Neural cell (in vitro differentiated cells): ENCODE results near the gene ANTXR1. TPM values are rescaled to one million over a fixed set of nuclear protein-coding genes. Genes with fewer than 3 reads are reported as not detected.

Experiments used
- H2AFZ ChIP-seq: fragments of 200-600, 300-800 bp; sonication (generic), shearing (Covaris generic); 2 replicates; pipeline ENCODE4 v1.6.0; 2014; ENCODE audit warnings: low read depth, mild to moderate bottlenecking, antibody characterized with exemption, low read length, moderate library complexity
- H3F3A ChIP-seq: fragments of 200-600 bp; shearing (Covaris generic); 2 replicates; pipeline ENCODE4 v1.6.1; 2016; ENCODE audit warnings: mild to moderate bottlenecking, moderate library complexity, mixed read lengths, antibody characterized with exemption, low read length; ENCODE audit not compliant: insufficient read depth, poor library complexity, severe bottlenecking
- H3K27ac ChIP-seq: fragments of 200-600, 300-800 bp; sonication (generic), shearing (Covaris generic); 2 replicates; pipeline ENCODE4 v1.5.1; 2014; ENCODE audit warnings: mild to moderate bottlenecking, low read length, moderate library complexity
- H3K27me3 ChIP-seq: fragments of 300-800, 200-600 bp; sonication (generic), shearing (Covaris generic); 2 replicates; pipeline ENCODE4 v1.6.0; 2014; ENCODE audit warnings: mild to moderate bottlenecking, low read depth, low read length, moderate library complexity; ENCODE audit not compliant: insufficient read depth
- H3K36me3 ChIP-seq: fragments of 300-800, 200-600 bp; sonication (generic), shearing (Covaris generic); 2 replicates; pipeline ENCODE4 v1.5.1; 2014; ENCODE audit warnings: mild to moderate bottlenecking, antibody characterized with exemption, low read length, moderate library complexity; ENCODE audit not compliant: insufficient read depth
- H3K4me2 ChIP-seq: fragments of 300-800, 200-600 bp; sonication (generic), shearing (Covaris generic); 2 replicates; pipeline ENCODE4 v1.6.0; 2014; ENCODE audit warnings: mild to moderate bottlenecking, low read length
- H3K4me3 ChIP-seq: fragments of 300-800, 200-600 bp; sonication (generic), shearing (Covaris generic); 2 replicates; pipeline ENCODE4 v1.5.1; 2014; ENCODE audit warnings: mild to moderate bottlenecking, low read length, moderate library complexity
- H3K79me2 ChIP-seq: fragments of 200-600 bp; shearing (Covaris generic); replicated peaks from 2 replicates; pipeline ENCODE4 v1.6.0; 2014; ENCODE audit warnings: mild to moderate bottlenecking, low read length, moderate library complexity; ENCODE audit not compliant: insufficient read depth
- H3K9ac ChIP-seq: fragments of 300-800, 200-600 bp; sonication (generic), shearing (Covaris generic); 2 replicates; pipeline ENCODE4 v1.6.1; 2016; ENCODE audit warnings: mild to moderate bottlenecking, low read length, mixed read lengths
- H3K9me2 ChIP-seq: fragments of 200-600 bp; shearing (Covaris generic); 2 replicates; pipeline ENCODE4 v1.6.1; 2016; ENCODE audit warnings: mild to moderate bottlenecking, low read length, mixed read lengths; ENCODE audit not compliant: insufficient read depth
- H3K9me3 ChIP-seq: fragments of 200-600, 300-800 bp; sonication (generic), shearing (Covaris generic); 2 replicates; pipeline ENCODE4 v1.6.1; 2016; ENCODE audit warnings: mild to moderate bottlenecking, mixed run types, low read length, moderate library complexity, mixed read lengths
- H4K20me1 ChIP-seq: fragments of 200-600 bp; shearing (Covaris generic); 2 replicates; pipeline ENCODE4 v1.6.1; 2016; ENCODE audit warnings: mild to moderate bottlenecking, mixed run types; ENCODE audit not compliant: insufficient read depth
- EP300 ChIP-seq: fragments of 450-650 bp; conservative IDR thresholded peaks from 2 replicates; pipeline ENCODE4 v1.6.1; 2014; ENCODE audit warnings: antibody characterized with exemption, mild to moderate bottlenecking, moderate library complexity; ENCODE audit not compliant: poor library complexity, severe bottlenecking
- EZH2 ChIP-seq: fragments of 200-600, 300-800 bp; shearing (Covaris generic), sonication (generic); IDR thresholded peaks from 2 replicates; pipeline ENCODE4 v1.6.1; 2014; ENCODE audit warnings: antibody characterized with exemption, low read length, borderline replicate concordance, mild to moderate bottlenecking; ENCODE audit not compliant: insufficient read depth, poor library complexity, severe bottlenecking
- MXI1 ChIP-seq: fragments of 450-650 bp; conservative IDR thresholded peaks from 2 replicates; pipeline ENCODE4 v1.6.1; 2014; ENCODE audit warnings: antibody characterized with exemption, mild to moderate bottlenecking; ENCODE audit not compliant: poor library complexity, severe bottlenecking
- POLR2AphosphoS5 ChIP-seq: IDR thresholded peaks from 2 replicates; pipeline ENCODE4 v1.6.1; 2012
- RAD21 ChIP-seq: fragments of 450-650 bp; conservative IDR thresholded peaks from 2 replicates; pipeline ENCODE4 v1.6.1; 2014; ENCODE audit warnings: antibody characterized with exemption, mild to moderate bottlenecking, moderate library complexity
- SMC3 ChIP-seq: fragments of 450-650 bp; conservative IDR thresholded peaks from 2 replicates; pipeline ENCODE4 v1.6.1; 2014; ENCODE audit warnings: antibody characterized with exemption, mild to moderate bottlenecking, moderate library complexity; ENCODE audit not compliant: poor library complexity
- TAF1 ChIP-seq: IDR thresholded peaks from 2 replicates; pipeline ENCODE4 v1.6.1; 2012; ENCODE audit warnings: low read depth
- polyA plus RNA-seq: library from polyadenylated mRNA; depleted of rRNA; stranded (reverse); fragments of >200 nt; gene quantifications from 2 replicates; pipeline ENCODE4 v1.2.3, GENCODE V29; 2014
- TF ChIP-seq, protein P1 (sequence below): fragments of 450-650 bp; IDR thresholded peaks from 2 replicates; pipeline ENCODE4 v1.5.1; 2014; ENCODE audit warnings: antibody characterized with exemption, mild to moderate bottlenecking, moderate library complexity; ENCODE audit not compliant: poor library complexity, severe bottlenecking
- TF ChIP-seq, protein P2 (sequence below): IDR thresholded peaks from 2 replicates; pipeline ENCODE4 v1.6.1; 2012; ENCODE audit warnings: borderline replicate concordance

ANTXR1 gene
- polyA plus RNA-seq, 1 donor from 2014 or later: 4.9 TPM

DNA sequence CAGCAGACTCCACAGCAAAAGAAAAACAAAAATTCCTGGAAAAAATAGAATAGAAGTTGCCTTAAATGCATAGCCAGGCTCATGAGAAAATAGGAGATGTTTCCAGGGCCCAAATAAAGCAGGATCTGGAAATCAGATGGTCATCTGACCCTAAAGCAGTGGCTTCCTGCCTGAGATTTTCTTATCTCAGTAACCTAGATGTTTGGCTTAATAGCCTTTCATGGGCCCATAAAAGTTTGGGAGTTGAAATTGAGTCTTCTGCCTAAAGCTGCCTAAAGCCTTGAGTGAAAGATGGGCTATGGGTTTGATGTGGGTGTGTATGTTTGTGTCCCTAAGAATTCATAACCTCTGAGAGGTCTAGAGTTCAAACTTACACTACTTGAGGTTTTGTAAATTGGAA is 149.1 kb downstream of the ANTXR1 start:
- Histone ChIP-seq H2AFZ (no peak overlapping the region), H3K27ac (no peak overlapping the region), H3K9ac (no peak overlapping the region), H3K9me2 (no peaks in the 10 kb centered on the region), H3K27me3 (no peaks in the 10 kb centered on the region), H3F3A (no peaks in the 10 kb centered on the region), H3K79me2 (no peaks in the 10 kb centered on the region), H3K4me3 (no peak overlapping the region), H3K36me3 (no peaks in the 10 kb centered on the region), H3K9me3 (no peaks in the 10 kb centered on the region), H3K4me2 (no peak overlapping the region), H4K20me1 (no peaks in the 10 kb centered on the region)
- TF ChIP-seq EP300 (no peak), SMC3 (no peak), TAF1 (no peak), RAD21 (no peak), EZH2 (no peak), POLR2AphosphoS5 (no peak), MXI1 (no peak)
- TF ChIP-seq, protein P1, sequence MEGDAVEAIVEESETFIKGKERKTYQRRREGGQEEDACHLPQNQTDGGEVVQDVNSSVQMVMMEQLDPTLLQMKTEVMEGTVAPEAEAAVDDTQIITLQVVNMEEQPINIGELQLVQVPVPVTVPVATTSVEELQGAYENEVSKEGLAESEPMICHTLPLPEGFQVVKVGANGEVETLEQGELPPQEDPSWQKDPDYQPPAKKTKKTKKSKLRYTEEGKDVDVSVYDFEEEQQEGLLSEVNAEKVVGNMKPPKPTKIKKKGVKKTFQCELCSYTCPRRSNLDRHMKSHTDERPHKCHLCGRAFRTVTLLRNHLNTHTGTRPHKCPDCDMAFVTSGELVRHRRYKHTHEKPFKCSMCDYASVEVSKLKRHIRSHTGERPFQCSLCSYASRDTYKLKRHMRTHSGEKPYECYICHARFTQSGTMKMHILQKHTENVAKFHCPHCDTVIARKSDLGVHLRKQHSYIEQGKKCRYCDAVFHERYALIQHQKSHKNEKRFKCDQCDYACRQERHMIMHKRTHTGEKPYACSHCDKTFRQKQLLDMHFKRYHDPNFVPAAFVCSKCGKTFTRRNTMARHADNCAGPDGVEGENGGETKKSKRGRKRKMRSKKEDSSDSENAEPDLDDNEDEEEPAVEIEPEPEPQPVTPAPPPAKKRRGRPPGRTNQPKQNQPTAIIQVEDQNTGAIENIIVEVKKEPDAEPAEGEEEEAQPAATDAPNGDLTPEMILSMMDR: no peak
- TF ChIP-seq, protein P2, sequence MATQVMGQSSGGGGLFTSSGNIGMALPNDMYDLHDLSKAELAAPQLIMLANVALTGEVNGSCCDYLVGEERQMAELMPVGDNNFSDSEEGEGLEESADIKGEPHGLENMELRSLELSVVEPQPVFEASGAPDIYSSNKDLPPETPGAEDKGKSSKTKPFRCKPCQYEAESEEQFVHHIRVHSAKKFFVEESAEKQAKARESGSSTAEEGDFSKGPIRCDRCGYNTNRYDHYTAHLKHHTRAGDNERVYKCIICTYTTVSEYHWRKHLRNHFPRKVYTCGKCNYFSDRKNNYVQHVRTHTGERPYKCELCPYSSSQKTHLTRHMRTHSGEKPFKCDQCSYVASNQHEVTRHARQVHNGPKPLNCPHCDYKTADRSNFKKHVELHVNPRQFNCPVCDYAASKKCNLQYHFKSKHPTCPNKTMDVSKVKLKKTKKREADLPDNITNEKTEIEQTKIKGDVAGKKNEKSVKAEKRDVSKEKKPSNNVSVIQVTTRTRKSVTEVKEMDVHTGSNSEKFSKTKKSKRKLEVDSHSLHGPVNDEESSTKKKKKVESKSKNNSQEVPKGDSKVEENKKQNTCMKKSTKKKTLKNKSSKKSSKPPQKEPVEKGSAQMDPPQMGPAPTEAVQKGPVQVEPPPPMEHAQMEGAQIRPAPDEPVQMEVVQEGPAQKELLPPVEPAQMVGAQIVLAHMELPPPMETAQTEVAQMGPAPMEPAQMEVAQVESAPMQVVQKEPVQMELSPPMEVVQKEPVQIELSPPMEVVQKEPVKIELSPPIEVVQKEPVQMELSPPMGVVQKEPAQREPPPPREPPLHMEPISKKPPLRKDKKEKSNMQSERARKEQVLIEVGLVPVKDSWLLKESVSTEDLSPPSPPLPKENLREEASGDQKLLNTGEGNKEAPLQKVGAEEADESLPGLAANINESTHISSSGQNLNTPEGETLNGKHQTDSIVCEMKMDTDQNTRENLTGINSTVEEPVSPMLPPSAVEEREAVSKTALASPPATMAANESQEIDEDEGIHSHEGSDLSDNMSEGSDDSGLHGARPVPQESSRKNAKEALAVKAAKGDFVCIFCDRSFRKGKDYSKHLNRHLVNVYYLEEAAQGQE: no peak

DNA sequence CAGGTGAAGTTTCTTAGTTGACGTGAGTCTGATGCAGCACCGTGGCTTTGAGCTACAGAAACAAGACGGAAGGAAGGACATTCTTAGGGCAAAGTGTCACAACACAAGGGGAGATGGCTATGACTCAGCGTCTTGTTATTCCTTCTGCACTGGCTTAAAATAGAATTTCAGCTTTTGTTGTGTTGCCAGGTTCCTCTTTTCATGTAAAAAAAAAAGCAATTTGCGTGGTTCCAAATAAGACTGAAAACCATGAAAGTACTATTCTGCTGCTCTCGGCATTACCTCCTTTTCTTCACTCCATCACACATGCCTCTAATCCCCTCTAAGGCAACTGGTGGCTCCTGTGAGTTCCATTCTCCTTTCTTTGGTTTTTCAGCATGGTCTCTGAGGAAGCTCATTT is 150.1 kb downstream of the ANTXR1 start:
- TF ChIP-seq EZH2: no peak
- H4K20me1 ChIP-seq: no peaks in the 10 kb centered on the region
- no peak overlapping the region for H2AFZ ChIP-seq
- H3K27ac ChIP-seq: no peak overlapping the region
- no peaks in the 10 kb centered on the region for H3K36me3 ChIP-seq
- H3K4me2 ChIP-seq: no peak overlapping the region
- no peaks in the 10 kb centered on the region for H3K9me3 ChIP-seq
- H3F3A ChIP-seq: no peaks in the 10 kb centered on the region
- H3K79me2 ChIP-seq: no peaks in the 10 kb centered on the region
- no peak overlapping the region for H3K4me3 ChIP-seq
- no peak overlapping the region for H3K9ac ChIP-seq
- no peaks in the 10 kb centered on the region for H3K9me2 ChIP-seq
- no peaks in the 10 kb centered on the region for H3K27me3 ChIP-seq

DNA sequence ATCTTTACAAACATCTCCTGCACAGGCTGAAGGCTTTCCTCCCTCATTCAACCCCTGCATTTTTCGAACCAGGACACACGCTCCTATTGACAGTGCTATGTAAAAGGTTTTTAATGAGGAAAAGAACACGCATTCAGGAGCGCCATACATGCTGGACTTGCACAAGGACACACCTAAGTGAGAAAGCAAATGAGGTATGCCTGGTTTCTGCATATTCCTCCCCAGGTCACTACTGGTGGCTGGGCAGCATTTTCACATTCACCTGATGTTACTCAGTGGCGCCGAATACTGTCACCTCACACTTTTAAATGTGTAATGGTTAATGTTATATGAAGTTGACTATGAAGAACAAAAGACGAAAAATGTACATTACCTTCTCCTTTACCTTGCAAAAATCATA is 150.6 kb downstream of the ANTXR1 start:
- Histone ChIP-seq H3K4me2 (no peak overlapping the region), H2AFZ (no peak overlapping the region), H3K9me3 (no peaks in the 10 kb centered on the region), H3K27me3 (no peaks in the 10 kb centered on the region), H3F3A (no peaks in the 10 kb centered on the region), H3K36me3 (no peaks in the 10 kb centered on the region), H3K79me2 (no peaks in the 10 kb centered on the region), H4K20me1 (no peaks in the 10 kb centered on the region), H3K9me2 (no peaks in the 10 kb centered on the region), H3K4me3 (no peak overlapping the region), H3K27ac (no peak overlapping the region), H3K9ac (no peak overlapping the region)
- TF ChIP-seq EP300: no peak
- TF ChIP-seq EZH2: no peak
- TF ChIP-seq, protein P2: no peak
- TF ChIP-seq POLR2AphosphoS5: no peak
- TF ChIP-seq TAF1: no peak
- TF ChIP-seq SMC3: no peak
- no peak for TF ChIP-seq RAD21
- no peak for TF ChIP-seq MXI1
- TF ChIP-seq, protein P1: no peak
